WTC11 (cell line): Measurements from ENCODE around the gene MAGEA12. TPM values are rescaled to one million over a fixed set of nuclear protein-coding genes. Genes with fewer than 3 reads are reported as not detected.
"Not testable (repeated sequence)": the region's sequence is repeated elsewhere in the genome, so short reads cannot be mapped to it uniquely, and the experiment has no call there.

Source experiments
- ATAC-seq: fragments of 200-7000 bp; cut with Tn5 transposase; 2 replicates; pipeline ENCODE4 v1.10.0; 2021; ENCODE audit warnings: mild to moderate bottlenecking, moderate library complexity
- CTCF ChIA-PET: fragments of 300-600 bp; sonication (Branson Sonifier 250); formaldehyde crosslinking; loops from one replicate; lab custom pipeline; 2021; ENCODE audit warnings: antibody characterized with exemption; lab: Charles Lee
- POLR2A ChIA-PET: fragments of 350-600 bp; sonication (Branson Sonifier 250); formaldehyde crosslinking; loops from one replicate; lab custom pipeline; 2021; ENCODE audit warnings: antibody characterized with exemption; lab: Charles Lee
- DNase-seq: peaks from one replicate; pipeline ENCODE4 v3.0.0; 2021; ENCODE audit warnings: low spot score
- H3K27ac Mint-ChIP-seq: 2 replicates; pipeline ENCODE4 v1.8.0; 2021; ENCODE audit warnings: mixed read lengths
- H3K27me3 Mint-ChIP-seq: 2 replicates; pipeline ENCODE4 v1.8.0; 2021; ENCODE audit warnings: low read depth, mild to moderate bottlenecking, moderate library complexity, mixed read lengths
- H3K36me3 Mint-ChIP-seq: 2 replicates; pipeline ENCODE4 v1.8.0; 2021; ENCODE audit warnings: mixed read lengths
- H3K4me1 Mint-ChIP-seq: 2 replicates; pipeline ENCODE4 v1.8.0; 2022; ENCODE audit warnings: mixed read lengths
- H3K4me3 Mint-ChIP-seq: 2 replicates; pipeline ENCODE4 v1.8.0; 2021; ENCODE audit warnings: mild to moderate bottlenecking, moderate library complexity, mixed read lengths
- H3K9me3 Mint-ChIP-seq: 2 replicates; pipeline ENCODE4 v1.8.0; 2021; ENCODE audit warnings: mixed read lengths
- ERG ChIP-seq: fragments of 250-450 bp; sonication (Bioruptor Pico); IDR thresholded peaks from 2 replicates; pipeline ENCODE4 v1.8.0; 2021; ENCODE audit warnings: mild to moderate bottlenecking
- JAZF1 ChIP-seq: fragments of 250-450 bp; sonication (Bioruptor Pico); IDR thresholded peaks from 2 replicates; pipeline ENCODE4 v1.9.0; 2021; ENCODE audit warnings: moderate library complexity, mild to moderate bottlenecking, inconsistent platforms
- MXD4 ChIP-seq: fragments of 250-450 bp; sonication (Bioruptor Pico); IDR thresholded peaks from 2 replicates; pipeline ENCODE4 v1.8.0; 2021; ENCODE audit warnings: mild to moderate bottlenecking, moderate library complexity, borderline replicate concordance
- OVOL2 ChIP-seq: fragments of 250-450 bp; sonication (Bioruptor Pico); IDR thresholded peaks from 2 replicates; pipeline ENCODE4 v1.9.0; 2021; ENCODE audit warnings: mild to moderate bottlenecking, borderline replicate concordance
- SMAD3 ChIP-seq: sonication (generic); formaldehyde crosslinking; IDR thresholded peaks from 2 replicates; pipeline ENCODE4 v1.8.0; 2022; ENCODE audit warnings: missing genetic modification reagents, mild to moderate bottlenecking, borderline replicate concordance
- total RNA-seq: library from RNA; stranded (reverse); gene quantifications from 3 replicates; pipeline ENCODE4 v1.2.3, GENCODE V29; 2021

Gene MAGEA12
- total RNA-seq, 1 experiment from 2014 or later = 0.57 TPM

GRCh38 chrX:152735860-152736511, 2.4 kb downstream of the MAGEA12 start (continued):
- TF ChIP-seq ERG (no peak), JAZF1 (CRISPR knock-in tag) (no peak), MXD4 (no peak), SMAD3 (CRISPR knock-in tag) (no peak)

GRCh38 chrX:152736528-152736927, 3.0 kb downstream of the MAGEA12 start:
- H3K36me3 Mint-ChIP-seq, H3K9me3 Mint-ChIP-seq, POLR2A ChIA-PET, H3K4me3 Mint-ChIP-seq, DNase-seq, H3K4me1 Mint-ChIP-seq, ATAC-seq, H3K27ac Mint-ChIP-seq: not testable (repeated sequence)
- CTCF ChIA-PET = interaction anchor here (1.0 kb wide), 1 partner anchor 94 kb away, joined by 3 read pairs; no protein-coding TSS in a partner anchor
- peaks cover 20% of the 10 kb centered on the region for H3K27me3 Mint-ChIP-seq

- TF ChIP-seq OVOL2 = no peak
- TF ChIP-seq, all 79 proteins: peak for 0
- Mint-ChIP-seq H3K27ac (no peak overlapping the region), H3K9me3 (no peaks in the 10 kb centered on the region), H3K27me3 (peaks cover 25% of the 10 kb centered on the region), H3K4me3 (no peak overlapping the region), H3K36me3 (no peaks in the 10 kb centered on the region), H3K4me1 (no peaks in the 10 kb centered on the region)
- ChIA-PET POLR2A (no interaction called here), CTCF (no interaction called here)
- no peak for DNase-seq
- no peak for ATAC-seq
These were observed 5.0 kb downstream of the MAGEA12 start for GRCh38 chrX:152738560-152738959.

- H3K4me1 Mint-ChIP-seq, POLR2A ChIA-PET, H3K27ac Mint-ChIP-seq, H3K36me3 Mint-ChIP-seq, DNase-seq, CTCF ChIA-PET, H3K4me3 Mint-ChIP-seq, H3K9me3 Mint-ChIP-seq, H3K27me3 Mint-ChIP-seq: not testable (repeated sequence)
- peak; percentile 85 for ATAC-seq
These were observed 20.4 kb downstream of the MAGEA12 start, which contains the start of gene MAGEA2 for GRCh38 chrX:152753686-152754650. MAGEA2 (minus strand) TSS chrX:152753842; CDS start chrX:152751363, 2,479 bp downstream.

GRCh38 chrX:152754871-152755270, 21.3 kb downstream of the MAGEA12 start:
- ATAC-seq, H3K4me1 Mint-ChIP-seq, H3K36me3 Mint-ChIP-seq, H3K9me3 Mint-ChIP-seq, POLR2A ChIA-PET, H3K4me3 Mint-ChIP-seq, H3K27me3 Mint-ChIP-seq, CTCF ChIA-PET, DNase-seq, H3K27ac Mint-ChIP-seq: not testable (repeated sequence)

- H3K4me1 Mint-ChIP-seq, CTCF ChIA-PET, H3K27ac Mint-ChIP-seq, H3K4me3 Mint-ChIP-seq, POLR2A ChIA-PET, H3K27me3 Mint-ChIP-seq, H3K36me3 Mint-ChIP-seq, DNase-seq, ATAC-seq, H3K9me3 Mint-ChIP-seq: not testable (repeated sequence)
These were observed 25.4 kb downstream of the MAGEA12 start, which contains the start of gene CSAG3 for GRCh38 chrX:152758918-152759317. CSAG3 (plus strand) TSS chrX:152759218.

GRCh38 chrX:152759544-152759943, 26.0 kb downstream of the MAGEA12 start:
- not testable (repeated sequence) for H3K36me3 Mint-ChIP-seq, ATAC-seq

GRCh38 chrX:152761582-152761981, 28.0 kb downstream of the MAGEA12 start:
- H3K4me1 Mint-ChIP-seq, H3K4me3 Mint-ChIP-seq, H3K9me3 Mint-ChIP-seq, H3K27me3 Mint-ChIP-seq, DNase-seq, H3K36me3 Mint-ChIP-seq, CTCF ChIA-PET, H3K27ac Mint-ChIP-seq, ATAC-seq, POLR2A ChIA-PET: not testable (repeated sequence)

More at GRCh38 chrX:152759544-152759943, 26.0 kb downstream of the MAGEA12 start:
- H3K27ac Mint-ChIP-seq, POLR2A ChIA-PET, DNase-seq, H3K9me3 Mint-ChIP-seq, H3K4me1 Mint-ChIP-seq, CTCF ChIA-PET, H3K27me3 Mint-ChIP-seq, H3K4me3 Mint-ChIP-seq: not testable (repeated sequence)

GRCh38 chrX:152766562-152766961, 33.0 kb downstream of the MAGEA12 start:
- CTCF ChIA-PET, H3K27ac Mint-ChIP-seq, H3K4me3 Mint-ChIP-seq, ATAC-seq, H3K27me3 Mint-ChIP-seq, H3K9me3 Mint-ChIP-seq, H3K36me3 Mint-ChIP-seq, DNase-seq, H3K4me1 Mint-ChIP-seq, POLR2A ChIA-PET: not testable (repeated sequence)

GRCh38 chrX:152769549-152770289, 36.2 kb downstream of the MAGEA12 start, which contains the start of gene MAGEA6:
MAGEA6 (minus strand) TSS chrX:152769689; CDS start chrX:152767650, 2,039 bp downstream.
- H3K4me1 Mint-ChIP-seq, CTCF ChIA-PET, ATAC-seq, POLR2A ChIA-PET, H3K27ac Mint-ChIP-seq, H3K4me3 Mint-ChIP-seq, DNase-seq, H3K27me3 Mint-ChIP-seq, H3K36me3 Mint-ChIP-seq, H3K9me3 Mint-ChIP-seq: not testable (repeated sequence)
